K562 (cell line): ENCODE results near the gene SEC22A. TPM values are rescaled to one million over a fixed set of nuclear protein-coding genes. Genes with fewer than 3 reads are reported as not detected.

Experiments
- ATAC-seq: fragments of 200-7000 bp; cut with Tn5 transposase; 3 replicates; pipeline ENCODE4 v1.9.1; 2020; ENCODE audit warnings: moderate library complexity
- BruUV-seq: library from RNA; stranded (reverse); fragments of 400-500 nt; replicated peaks from 2 replicates; lab custom pipeline; 2021; lab: Mats Ljungman, UMichigan
- CTCF ChIA-PET: fragments of 300-600 bp; formaldehyde crosslinking; extraction: SDS; loops from one replicate; lab custom pipeline; 2021; ENCODE audit warnings: low intra/inter-chr PET ratio; lab: Yijun Ruan, JAX
- POLR2A ChIA-PET: fragments of 300-600, 350-650 bp; sonication (Branson Sonifier 250); formaldehyde crosslinking; extraction: SDS; loops from one replicate; lab custom pipeline; 2021; ENCODE audit warnings: antibody characterized with exemption, inconsistent platforms; lab: Yijun Ruan, JAX
- DNase-seq, 4 experiments: peaks; one replicate each; pipeline versions ENCODE4 v3.0.0 to v3.0.0-alpha.2; 2011 to 2018; ENCODE audit warnings: low spot score in 3 of 4, mixed read lengths in 3 of 4; ENCODE audit errors: extremely low read depth in 1 of 4
- FAIRE-seq: peaks from 2 replicates; lab custom pipeline; 2011; peaks lifted over from hg19 to GRCh38; lab: Jason Lieb, UNC
- H2AFZ ChIP-seq: 2 replicates; pipeline ENCODE4 v1.6.0; 2011; ENCODE audit warnings: low read depth, low read length, control low read depth, inconsistent platforms
- H3K27ac ChIP-seq: fragments of 200-600 bp; 3 replicates; pipeline ENCODE4 v1.8.0; 2011; ENCODE audit warnings: low read depth, mild to moderate bottlenecking, control low read depth, inconsistent platforms, low read length, moderate library complexity, mixed read lengths; ENCODE audit errors: extremely low read depth
- H3K27me3 ChIP-seq, 2 experiments: fragments of 300-600 bp in 1 of 2; 2 replicates in 1 of 2; 3 replicates in 1 of 2; pipeline versions ENCODE4 v1.6.0 to v1.8.0; 2011; ENCODE audit warnings: inconsistent platforms in 2 of 2, low read length in 2 of 2, mild to moderate bottlenecking in 1 of 2, mixed read lengths in 1 of 2, moderate library complexity in 1 of 2; ENCODE audit not compliant: control insufficient read depth in 2 of 2, insufficient read depth in 2 of 2
- H3K36me3 ChIP-seq: fragments of 300-600 bp; 3 replicates; pipeline ENCODE4 v1.8.0; 2011; ENCODE audit warnings: mild to moderate bottlenecking, low read length, inconsistent platforms; ENCODE audit not compliant: control insufficient read depth, insufficient read depth
- H3K4me1 ChIP-seq, 2 experiments: fragments of 200-600 bp in 1 of 2; replicated peaks in 1 of 2; 2 replicates in 1 of 2; 3 replicates in 1 of 2; pipeline versions ENCODE4 v1.5.1 to v1.8.0; 2011; ENCODE audit warnings: inconsistent platforms in 2 of 2, low read length in 2 of 2, mild to moderate bottlenecking in 1 of 2, mixed read lengths in 1 of 2, moderate library complexity in 1 of 2; ENCODE audit not compliant: control insufficient read depth in 2 of 2, insufficient read depth in 2 of 2
- H3K4me2 ChIP-seq: 2 replicates; pipeline ENCODE4 v1.6.1; 2011; ENCODE audit warnings: low read length, control low read depth, inconsistent platforms, mixed read lengths; ENCODE audit not compliant: insufficient read depth
- H3K4me3 ChIP-seq: fragments of 200-600 bp; sonication (generic), shearing (Covaris generic); 2 replicates; pipeline ENCODE4 v1.5.1; 2016; ENCODE audit warnings: control low read depth, inconsistent platforms
- H3K79me2 ChIP-seq: fragments of 200-600 bp; 3 replicates; pipeline ENCODE4 v1.8.0; 2011; ENCODE audit warnings: low read length, inconsistent platforms; ENCODE audit not compliant: control insufficient read depth, insufficient read depth
- H3K9ac ChIP-seq, 2 experiments: 2 replicates each; pipeline versions ENCODE4 v1.6.0 to v1.6.1; 2011; ENCODE audit warnings: low read depth in 2 of 2, low read length in 2 of 2, control low read depth in 1 of 2, inconsistent platforms in 1 of 2, mild to moderate bottlenecking in 1 of 2, mixed read lengths in 1 of 2; ENCODE audit not compliant: insufficient read depth in 1 of 2
- H3K9me1 ChIP-seq: one replicate; pipeline ENCODE4 v1.6.0; 2011; ENCODE audit warnings: inconsistent platforms, mild to moderate bottlenecking, low read length, moderate library complexity; ENCODE audit not compliant: control insufficient read depth, insufficient read depth
- H3K9me3 ChIP-seq: replicated peaks from 2 replicates; pipeline ENCODE4 v1.5.1; 2011; ENCODE audit warnings: low read depth, low read length, inconsistent platforms; ENCODE audit not compliant: control insufficient read depth, insufficient read depth
- H4K20me1 ChIP-seq: replicated peaks from 2 replicates; pipeline ENCODE4 v1.6.1; 2011; ENCODE audit warnings: low read length, inconsistent platforms, mixed read lengths; ENCODE audit not compliant: control insufficient read depth, insufficient read depth
- CBX8 ChIP-seq: fragments of 200-600 bp; sonication (generic); IDR thresholded peaks from 2 replicates; pipeline ENCODE4 v1.6.1; 2012; ENCODE audit warnings: borderline replicate concordance, mixed run types, low read depth, mild to moderate bottlenecking, moderate library complexity, mixed read lengths, low read length, control low read depth, inconsistent platforms; ENCODE audit not compliant: poor library complexity, severe bottlenecking; ENCODE audit errors: extremely low read depth
- NFATC3 ChIP-seq: fragments of 450-650 bp; IDR thresholded peaks from 2 replicates; pipeline ENCODE4 v1.6.1; 2017; ENCODE audit warnings: mild to moderate bottlenecking
- RERE ChIP-seq: sonication (generic); formaldehyde crosslinking; IDR thresholded peaks from 2 replicates; pipeline ENCODE4 v1.8.0; 2023; ENCODE audit warnings: missing genetic modification reagents, mild to moderate bottlenecking, borderline replicate concordance
- SMAD1 ChIP-seq: fragments of 150-350 bp; IDR thresholded peaks from 2 replicates; pipeline ENCODE4 v1.6.1; 2014; ENCODE audit warnings: low read length, low read depth; ENCODE audit not compliant: partially characterized antibody
- ZFP36 ChIP-seq: fragments of 150-350 bp; IDR thresholded peaks from 2 replicates; pipeline ENCODE4 v1.6.1; 2018; ENCODE audit warnings: low read length, low read depth; ENCODE audit not compliant: partially characterized antibody
- ZNF518B ChIP-seq: fragments of 250-450 bp; sonication (Bioruptor Pico); IDR thresholded peaks from 2 replicates; pipeline ENCODE4 v1.5.0; 2021; ENCODE audit warnings: mild to moderate bottlenecking, moderate library complexity
- WGBS: fragments of 100-300 bp; shearing (Covaris generic); methylation state at CpG from one replicate; pipeline ENCODE4 v1.1.6; 2016; ENCODE audit warnings: low coverage, mixed read lengths; ENCODE audit not compliant: insufficient coverage; ENCODE audit errors: missing lambda C conversion rate; 5-methylcytosine and 5-hydroxymethylcytosine counted together
- in situ Hi-C: fragments of 300-500 bp; cut with MboI; formaldehyde crosslinking; loops from 4 replicates; pipeline ENCODE4 v1.15.0; 2018; ENCODE audit warnings: inconsistent platforms, mixed read lengths
- intact Hi-C: fragments of 100-400 bp; cut with micrococcal nuclease; formaldehyde crosslinking; loops from 2 replicates; pipeline ENCODE4 v1.14.2; 2022
- polyA plus RNA-seq, 8 experiments: library from polyadenylated mRNA; depleted of rRNA in 4 of 8; stranded (reverse) in 5 of 8; unstranded in 3 of 8; fragments of >200 nt; fragmentation: Nextera tagmentation in 2 of 8; fragmentation: Illumina TruSeq in 1 of 8; extraction: Ambion mirVana in 2 of 8; extraction: Trizol in 1 of 8; gene quantifications; 2 replicates each; pipeline versions ENCODE4 v1.2.1 to v1.2.3, GENCODE V29; 2011 to 2014; ENCODE audit warnings: inconsistent platforms in 1 of 8, missing spikeins in 1 of 8
- total RNA-seq, 7 experiments: library from RNA; depleted of rRNA in 6 of 7; stranded (reverse); fragments of >200 nt in 6 of 7; fragmentation: Illumina TruSeq in 2 of 7; extraction: Trizol in 2 of 7; gene quantifications; 2 replicates each; pipeline versions ENCODE4 v1.2.1 to v1.2.3, GENCODE V29; 2011 to 2021; ENCODE audit warnings: low replicate concordance in 1 of 7

SEC22A gene
- total and polyA plus RNA-seq, 9 of the 15 experiments (the other 6 are each of a cell fraction or from before 2014, with no cell fraction given), result 7.9 to 44.5 (median 20.5) TPM

- Histone ChIP-seq H3K4me3 (no peak overlapping the region), H3K9me3 (no peaks in the 10 kb centered on the region), H3K9me1 (no peaks in the 10 kb centered on the region), H3K36me3 (peaks cover 29% of the 10 kb centered on the region; the same call in 2 of the 3 replicates), H3K27ac (no peak overlapping the region), H2AFZ (no peak overlapping the region), H3K4me1 (no peaks in the 10 kb centered on the region), H3K9ac (no peak overlapping the region), H3K4me2 (no peak overlapping the region)
- 100% methylated on average over 2 of the region's 2 CpGs for WGBS
- intact Hi-C loops, result no loop called here
- POLR2A ChIA-PET, result no interaction called here
- BruUV-seq, result no TSS peak
- DNase-seq, result no peak
- no peak for ATAC-seq
- no peak for TF ChIP-seq CBX8
- no peak for TF ChIP-seq NFATC3
- TF ChIP-seq ZFP36, result no peak
- TF ChIP-seq, all 486 proteins: peak for 0
- no peaks in the 10 kb centered on the region for H4K20me1 ChIP-seq
- FAIRE-seq, result no peak
- in situ Hi-C loops, result no loop called here
- CTCF ChIA-PET, result no interaction called here
- H3K79me2 ChIP-seq, result no peaks in the 10 kb centered on the region
- H3K27me3 ChIP-seq, result no peaks in the 10 kb centered on the region
These were observed 34.1 kb upstream of the SEC22A start for GRCh38 chr3:123167686-123168085.

- Histone ChIP-seq H3K36me3 (peaks cover 24% of the 10 kb centered on the region; the same call in 2 of the 3 replicates), H3K9ac (no peak overlapping the region), H2AFZ (no peak overlapping the region), H3K4me1 (no peaks in the 10 kb centered on the region), H3K9me3 (no peaks in the 10 kb centered on the region), H3K27ac (no peak overlapping the region), H3K4me3 (no peak overlapping the region), H3K79me2 (no peaks in the 10 kb centered on the region), H3K27me3 (no peaks in the 10 kb centered on the region), H4K20me1 (no peaks in the 10 kb centered on the region), H3K9me1 (no peaks in the 10 kb centered on the region), H3K4me2 (no peak overlapping the region)
- no peak for ATAC-seq
- in situ Hi-C loops, result no loop called here
- intact Hi-C loops, result no loop called here
- CTCF ChIA-PET, result no interaction called here
- no TSS peak for BruUV-seq
- POLR2A ChIA-PET, result no interaction called here
- DNase-seq, result no peak
- FAIRE-seq, result no peak
- no peak for TF ChIP-seq ZNF518B (CRISPR knock-in tag)
- no peak for TF ChIP-seq RERE
- TF ChIP-seq SMAD1, result no peak
These were observed 33.6 kb upstream of the SEC22A start for GRCh38 chr3:123168122-123168521.
